Transverse colon (tissue), 4 donors: ENCODE measurements around the gene MAGEB10. TPM values are rescaled to one million over a fixed set of nuclear protein-coding genes. Genes with fewer than 3 reads are reported as not detected.
"Not testable (repeated sequence)": the region's sequence is repeated elsewhere in the genome, so short reads cannot be mapped to it uniquely, and the experiment has no call there.

Source experiments
- DNase-seq: peaks from one replicate; pipeline ENCODE4 v3.0.0-alpha.2; 2019
- H3K27ac ChIP-seq, 4 donors: fragments of 200-600 bp; sonication (generic); 2 replicates each; pipeline ENCODE4 v1.5.1; 2016 to 2018; ENCODE audit warnings: inconsistent platforms in 4 of 4
- H3K27me3 ChIP-seq: fragments of 200-600 bp; sonication (generic); 2 replicates; pipeline ENCODE4 v1.5.1; 2017; ENCODE audit warnings: inconsistent platforms
- H3K36me3 ChIP-seq, 4 donors: fragments of 200-600 bp; sonication (generic); 2 replicates each; pipeline ENCODE4 v1.5.1; 2017 to 2019; ENCODE audit warnings: inconsistent platforms in 4 of 4
- H3K4me1 ChIP-seq, 4 donors: fragments of 200-600 bp; sonication (generic); 2 replicates each; pipeline ENCODE4 v1.5.1; 2017 to 2020; ENCODE audit warnings: inconsistent platforms in 4 of 4
- H3K4me3 ChIP-seq, 4 donors: fragments of 200-600 bp; sonication (generic); 1 replicate in 1 of 4; 2 replicates in 3 of 4; pipeline versions ENCODE4 v1.5.1 to v1.6.1; 2017 to 2019; ENCODE audit warnings: inconsistent platforms in 4 of 4
- H3K9me3 ChIP-seq, 2 donors: fragments of 200-600 bp; sonication (generic); 2 replicates each; pipeline ENCODE4 v1.5.1; 2017 to 2019; ENCODE audit warnings: inconsistent platforms in 2 of 2
- CTCF ChIP-seq, 5 experiments: fragments of 200-600 bp in 3 of 5; fragments of 450-650 bp in 2 of 5; sonication (generic) in 3 of 5; IDR thresholded peaks; 1 replicate in 2 of 5; 2 replicates in 3 of 5; pipeline ENCODE4 v1.5.1; 2016 to 2017; ENCODE audit warnings: antibody characterized with exemption in 5 of 5, inconsistent platforms in 3 of 5, mild to moderate bottlenecking in 2 of 5, moderate library complexity in 1 of 5
- EP300 ChIP-seq: sonication (generic); formaldehyde crosslinking; IDR thresholded peaks from one replicate; pipeline ENCODE4 v1.6.1; 2017; ENCODE audit warnings: antibody characterized with exemption, low read depth
- POLR2A ChIP-seq: fragments of 450-650 bp; IDR thresholded peaks from one replicate; pipeline ENCODE4 v1.6.1; 2016; ENCODE audit warnings: antibody characterized with exemption, mild to moderate bottlenecking, moderate library complexity
- POLR2AphosphoS5 ChIP-seq, 3 donors: sonication (generic); formaldehyde crosslinking; IDR thresholded peaks; one replicate each; pipeline ENCODE4 v1.6.1; 2016; ENCODE audit warnings: antibody characterized with exemption in 3 of 3
- WGBS, 2 donors: methylation state at CpG; one replicate each; pipeline ENCODE4 v1.1.5; 2018; ENCODE audit warnings: low coverage in 1 of 2; 5-methylcytosine and 5-hydroxymethylcytosine counted together
- in situ Hi-C, 4 donors: fragments of 200-750 bp; cut with MboI; loops; one replicate each; pipeline versions ENCODE4 v1.15.0 to v1.15.1; 2017; ENCODE audit warnings: low sequenced_read_pairs in 3 of 4, low pct_ligation_motif_present in 1 of 4, low pct_unique_long_range_greater_than_20kb in 1 of 4
- intact Hi-C: fragments of 100-400 bp; cut with DNase I; formaldehyde crosslinking; loops from one replicate; pipeline ENCODE4 v1.15.1; 2023; ENCODE audit warnings: low total_unique reads
- total RNA-seq, 4 donors: library from RNA; depleted of rRNA; stranded (reverse); fragments of >200 nt; gene quantifications; one replicate each; pipeline ENCODE4 v1.1.0, GENCODE V29; 2016

MAGEB10 gene
- total RNA-seq, 4 donors from 2014 or later: not detected

DNA sequence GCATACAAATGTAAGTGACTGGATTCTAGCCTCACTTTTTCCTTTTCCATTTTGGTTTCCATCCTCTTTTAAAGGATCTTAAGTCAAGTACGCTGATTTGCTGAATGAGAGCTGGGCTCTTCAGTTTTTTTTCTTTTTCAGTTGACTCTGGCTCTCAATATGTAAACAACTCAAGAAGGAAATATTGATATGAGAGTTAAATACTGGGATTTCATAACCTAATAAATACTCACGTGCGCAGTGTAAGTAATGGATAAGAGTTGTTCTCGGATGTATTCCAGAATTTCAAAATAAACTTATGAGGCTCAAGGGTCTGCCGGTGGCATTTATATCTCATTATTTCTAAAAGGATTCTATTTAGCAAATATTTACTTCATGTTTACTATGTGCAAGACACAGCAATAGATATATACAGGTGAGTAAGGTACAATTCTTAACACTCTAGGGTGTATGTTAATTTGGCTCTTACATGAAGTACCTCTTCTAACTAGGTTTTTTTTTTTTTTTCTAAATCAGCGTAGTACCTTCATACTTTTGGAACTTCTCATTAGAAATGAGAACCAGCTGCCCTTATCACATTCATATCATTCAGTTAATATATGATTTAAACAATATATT is 11.0 kb upstream of the MAGEB10 start:
- no peaks in the 10 kb centered on the region for H3K36me3 ChIP-seq
- no peak for DNase-seq
- TF ChIP-seq POLR2AphosphoS5 (IDR thresholded peaks at IDR 0.05) (no peak), POLR2A (no peak), EP300 (no peak), CTCF (IDR thresholded peaks at IDR 0.05) (no peak)
- H3K9me3 ChIP-seq: no peaks in the 10 kb centered on the region
- in situ Hi-C loops (no loop called here), intact Hi-C loops (no loop called here)
- WGBS, 2 donors: 65 to 75% methylated on average over 5 to 6 of the region's 6 CpGs
- no peaks in the 10 kb centered on the region for H3K27me3 ChIP-seq
- H3K4me3 ChIP-seq: no peak overlapping the region
- no peak overlapping the region for H3K27ac ChIP-seq
- H3K4me1 ChIP-seq: no peaks in the 10 kb centered on the region

GRCh38 chrX:27797575-27797974 is 10.2 kb upstream of the MAGEB10 start:
- 58% methylated on average over 1 of the region's 1 CpG; no CpG with 5 or more reads in 1 of the 2 donors for WGBS, 2 donors
- no peaks in the 10 kb centered on the region for H3K27me3 ChIP-seq
- intact Hi-C loops (no loop called here), in situ Hi-C loops (no loop called here)
- H3K36me3 ChIP-seq: no peaks in the 10 kb centered on the region
- H3K4me1 ChIP-seq: no peaks in the 10 kb centered on the region
- no peak for DNase-seq
- no peak overlapping the region for H3K27ac ChIP-seq
- H3K4me3 ChIP-seq: no peak overlapping the region
- H3K9me3 ChIP-seq: no peaks in the 10 kb centered on the region
- no peak for TF ChIP-seq CTCF (IDR thresholded peaks at IDR 0.05)
- no peak for TF ChIP-seq POLR2AphosphoS5 (IDR thresholded peaks at IDR 0.05)
- no peak for TF ChIP-seq EP300
- no peak for TF ChIP-seq POLR2A

DNA sequence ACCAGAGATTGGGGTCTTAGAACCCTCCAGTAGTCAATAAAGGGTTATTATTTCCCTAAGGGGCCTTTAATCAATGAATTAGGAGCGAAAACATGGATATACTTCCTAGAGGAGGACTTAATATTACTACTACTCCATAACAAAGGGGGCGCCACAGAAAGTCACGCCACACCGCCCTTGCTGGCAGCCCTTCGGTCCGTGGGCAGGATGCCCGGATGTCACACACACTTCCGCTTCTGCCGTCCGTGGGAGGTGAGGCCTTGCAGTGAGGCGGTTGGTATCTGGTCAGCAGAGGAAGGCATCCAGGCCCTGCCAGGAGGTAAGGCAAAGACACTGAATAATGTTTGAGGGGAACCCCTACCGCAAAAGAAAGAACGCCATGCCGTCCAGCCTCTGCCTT is 436 bp downstream of the MAGEB10 start:
- no peak overlapping the region for H3K4me3 ChIP-seq
- H3K27ac ChIP-seq: no peak overlapping the region
- TF ChIP-seq POLR2A (no peak), EP300 (no peak)
- in situ Hi-C loops: no loop called here
- intact Hi-C loops: no loop called here
- no peaks in the 10 kb centered on the region for H3K9me3 ChIP-seq
- H3K36me3 ChIP-seq: no peaks in the 10 kb centered on the region
- no peaks in the 10 kb centered on the region for H3K4me1 ChIP-seq
- DNase-seq: no peak
- no peaks in the 10 kb centered on the region for H3K27me3 ChIP-seq
- WGBS, 2 donors: 87% methylated on average over 14 of the region's 14 CpGs; no CpG with 5 or more reads in 1 of the 2 donors

DNA sequence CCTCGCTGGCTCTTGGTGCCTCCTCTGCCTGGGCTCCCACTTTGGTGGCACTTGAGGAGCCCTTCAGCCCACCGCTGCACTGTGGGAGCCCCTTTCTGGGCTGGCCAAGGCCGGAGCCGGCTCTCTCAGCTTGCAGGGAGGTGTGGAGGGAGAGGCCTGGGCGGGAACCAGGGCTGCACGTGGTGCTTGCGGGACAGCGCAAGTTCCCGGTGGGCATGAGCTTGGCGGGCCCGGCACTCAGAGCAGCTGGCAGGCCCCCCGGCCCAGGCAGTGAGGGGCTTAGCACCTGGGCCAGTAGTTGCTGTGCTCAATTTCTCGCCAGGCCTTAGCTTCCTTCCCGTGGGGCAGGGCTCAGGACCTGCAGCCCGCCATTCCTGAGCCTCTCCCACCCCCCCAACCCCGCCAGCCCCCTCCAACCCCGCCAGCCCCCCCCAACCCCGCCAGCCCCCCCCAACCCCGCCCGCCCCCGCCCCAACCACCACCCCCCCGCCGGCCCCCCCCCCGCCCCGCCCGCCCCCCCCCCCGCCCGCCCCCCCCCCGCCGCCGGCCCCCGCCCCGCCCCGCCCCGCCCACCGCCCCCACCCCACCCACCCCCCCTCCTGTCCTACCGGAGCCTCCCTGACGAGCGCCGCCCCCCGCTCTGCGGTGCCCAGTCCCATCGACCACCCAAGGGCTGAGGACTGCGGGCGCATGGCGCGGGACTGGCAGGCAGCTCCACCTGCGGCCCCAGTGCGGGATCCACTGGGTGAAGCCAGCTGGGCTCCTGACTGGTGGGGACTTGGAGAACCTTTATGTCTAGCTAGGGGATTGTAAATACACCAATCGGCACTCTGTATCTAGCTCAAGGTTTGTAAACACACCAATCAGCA is 1.4 kb downstream of the MAGEB10 start:
- DNase-seq, H3K36me3 ChIP-seq, H3K9me3 ChIP-seq, H3K27me3 ChIP-seq, in situ Hi-C loops, H3K4me1 ChIP-seq, intact Hi-C loops, H3K4me3 ChIP-seq, H3K27ac ChIP-seq: not testable (repeated sequence)
- 96% methylated on average over 14 of the region's 50 CpGs; no CpG with 5 or more reads in 1 of the 2 donors for WGBS, 2 donors

DNA sequence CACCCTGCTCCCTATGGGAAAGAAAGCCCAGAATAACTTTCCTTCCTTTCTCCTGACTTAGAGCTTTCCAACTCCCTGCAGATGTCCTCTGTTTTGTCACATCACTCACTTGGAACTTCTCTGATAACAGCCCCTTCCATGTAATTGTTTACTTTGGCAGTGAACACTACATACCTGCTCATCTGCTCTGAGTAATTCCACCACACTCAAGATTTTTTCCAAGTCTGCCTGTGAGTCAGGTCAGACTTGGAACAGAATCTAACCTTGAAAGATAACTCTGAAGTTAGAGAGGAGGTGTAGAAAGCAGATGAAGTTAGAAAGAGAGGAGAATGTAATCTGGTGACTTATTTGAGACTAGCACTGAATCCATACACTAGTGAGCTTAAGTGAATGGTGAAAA is 7.4 kb downstream of the MAGEB10 start:
- H3K36me3 ChIP-seq: no peaks in the 10 kb centered on the region
- DNase-seq: no peak
- no peak for TF ChIP-seq POLR2A
- no peak for TF ChIP-seq EP300
- TF ChIP-seq POLR2AphosphoS5 (IDR thresholded peaks at IDR 0.05): no peak
- no peak for TF ChIP-seq CTCF (IDR thresholded peaks at IDR 0.05)
- H3K27me3 ChIP-seq: no peaks in the 10 kb centered on the region
- intact Hi-C loops: no loop called here
- no peaks in the 10 kb centered on the region for H3K9me3 ChIP-seq
- H3K27ac ChIP-seq: no peak overlapping the region
- no peaks in the 10 kb centered on the region for H3K4me1 ChIP-seq
- no peak overlapping the region for H3K4me3 ChIP-seq
- in situ Hi-C loops: no loop called here
